GM23338 (cell line): ENCODE results near the gene CACNB4. TPM values are rescaled to one million over a fixed set of nuclear protein-coding genes. Genes with fewer than 3 reads are reported as not detected.

Experiments
- ATAC-seq: fragments of 200-7000 bp; cut with Tn5 transposase; 3 replicates; pipeline ENCODE4 v1.9.1; 2020
- DNase-seq: peaks from one replicate; pipeline ENCODE4 v3.0.0-alpha.2; 2015; ENCODE audit warnings: low spot score
- H2AFZ ChIP-seq: fragments of 200-600 bp; sonication (generic); 2 replicates; pipeline ENCODE4 v1.8.0; 2016; ENCODE audit warnings: antibody characterized with exemption, mild to moderate bottlenecking, moderate library complexity
- H3F3A ChIP-seq: fragments of 200-600 bp; sonication (generic); replicated peaks from 2 replicates; pipeline ENCODE4 v1.8.0; 2017; ENCODE audit warnings: antibody characterized with exemption, mixed run types, low read depth
- H3K27ac ChIP-seq: fragments of 200-600 bp; sonication (generic); 2 replicates; pipeline ENCODE4 v1.6.1; 2016; ENCODE audit warnings: low read depth
- H3K27me3 ChIP-seq: fragments of 200-600 bp; sonication (generic); 2 replicates; pipeline ENCODE4 v1.8.0; 2016; ENCODE audit warnings: mild to moderate bottlenecking, mixed run types, moderate library complexity; ENCODE audit not compliant: insufficient read depth
- H3K36me3 ChIP-seq: fragments of 200-600 bp; sonication (generic); 2 replicates; pipeline ENCODE4 v1.8.0; 2016; ENCODE audit warnings: mild to moderate bottlenecking; ENCODE audit not compliant: insufficient read depth
- H3K4me1 ChIP-seq: fragments of 200-600 bp; sonication (generic); 2 replicates; pipeline ENCODE4 v1.8.0; 2016; ENCODE audit warnings: mild to moderate bottlenecking, moderate library complexity; ENCODE audit not compliant: insufficient read depth
- H3K4me2 ChIP-seq: fragments of 200-600 bp; sonication (generic); 2 replicates; pipeline ENCODE4 v1.7.1; 2017; ENCODE audit warnings: mixed run types
- H3K4me3 ChIP-seq: fragments of 200-600 bp; sonication (generic); 2 replicates; pipeline ENCODE4 v1.6.1; 2016; ENCODE audit warnings: mixed run types
- H3K79me2 ChIP-seq: fragments of 200-600 bp; sonication (generic); replicated peaks from 2 replicates; pipeline ENCODE4 v1.8.0; 2017; ENCODE audit warnings: mild to moderate bottlenecking; ENCODE audit not compliant: insufficient read depth
- H3K9me2 ChIP-seq: fragments of 200-600 bp; sonication (generic); 2 replicates; pipeline ENCODE4 v1.8.0; 2017; ENCODE audit not compliant: insufficient read depth
- H4K20me1 ChIP-seq: fragments of 200-600 bp; sonication (generic); replicated peaks from 2 replicates; pipeline ENCODE4 v1.8.0; 2017; ENCODE audit warnings: mild to moderate bottlenecking; ENCODE audit not compliant: insufficient read depth
- H3K27ac Mint-ChIP-seq: 2 replicates; pipeline ENCODE4 v1.8.0; 2020; ENCODE audit warnings: inconsistent platforms, mild to moderate bottlenecking, moderate library complexity, mixed read lengths
- H3K27me3 Mint-ChIP-seq: 3 replicates; pipeline ENCODE4 v1.8.0; 2022; ENCODE audit warnings: low read depth, mild to moderate bottlenecking, moderate library complexity, mixed read lengths, inconsistent platforms; ENCODE audit not compliant: insufficient read depth, poor library complexity
- H3K36me3 Mint-ChIP-seq: 3 replicates; pipeline ENCODE4 v1.8.0; 2021; ENCODE audit warnings: low read depth, mild to moderate bottlenecking, inconsistent platforms, moderate library complexity, mixed read lengths
- H3K4me1 Mint-ChIP-seq: 3 replicates; pipeline ENCODE4 v1.8.0; 2020; ENCODE audit warnings: mild to moderate bottlenecking, inconsistent platforms, mixed read lengths
- H3K4me3 Mint-ChIP-seq: 3 replicates; pipeline ENCODE4 v1.8.0; 2021; ENCODE audit warnings: moderate library complexity, mild to moderate bottlenecking, inconsistent platforms, mixed read lengths
- H3K9me3 Mint-ChIP-seq: 3 replicates; pipeline ENCODE4 v1.8.0; 2020; ENCODE audit warnings: moderate library complexity, mild to moderate bottlenecking, inconsistent platforms, mixed read lengths
- CREB1 ChIP-seq: fragments of 250-450 bp; sonication (Bioruptor Pico); IDR thresholded peaks from 2 replicates; pipeline ENCODE4 v1.5.0; 2020; ENCODE audit warnings: low read depth, mild to moderate bottlenecking, moderate library complexity
- CTCF ChIP-seq, 2 experiments: fragments of 200-600 bp in 1 of 2; sonication (generic) in 1 of 2; conservative IDR thresholded peaks; 2 replicates each; pipeline versions ENCODE4 v1.5.1 to v1.6.1; 2016 to 2017; ENCODE audit warnings: antibody characterized with exemption in 2 of 2, low read depth in 2 of 2, mild to moderate bottlenecking in 2 of 2, moderate library complexity in 1 of 2
- ETS1 ChIP-seq: IDR thresholded peaks from 2 replicates; pipeline ENCODE4 v1.6.1; 2016; ENCODE audit warnings: antibody characterized with exemption
- EZH2 ChIP-seq: fragments of 200-600 bp; sonication (generic); IDR thresholded peaks from one replicate; pipeline ENCODE4 v1.8.0; 2017; ENCODE audit warnings: antibody characterized with exemption, mild to moderate bottlenecking, low read depth; ENCODE audit not compliant: unreplicated experiment
- EZH2phosphoT487 ChIP-seq: fragments of 200-600 bp; sonication (generic); IDR thresholded peaks from one replicate; pipeline ENCODE4 v1.8.1; 2018; ENCODE audit warnings: antibody characterized with exemption; ENCODE audit not compliant: unreplicated experiment
- JUNB ChIP-seq: IDR thresholded peaks from one replicate; pipeline ENCODE4 v1.6.1; 2016; ENCODE audit warnings: antibody characterized with exemption; ENCODE audit not compliant: unreplicated experiment
- NANOG ChIP-seq: IDR thresholded peaks from 2 replicates; pipeline ENCODE4 v1.6.1; 2016; ENCODE audit warnings: antibody characterized with exemption, borderline replicate concordance
- POLR2AphosphoS5 ChIP-seq: IDR thresholded peaks from 2 replicates; pipeline ENCODE4 v1.6.1; 2016; ENCODE audit warnings: antibody characterized with exemption, low read depth
- REST ChIP-seq: IDR thresholded peaks from one replicate; pipeline ENCODE4 v1.6.1; 2018; ENCODE audit warnings: antibody characterized with exemption; ENCODE audit not compliant: unreplicated experiment
- STAT1 ChIP-seq: IDR thresholded peaks from one replicate; pipeline ENCODE4 v1.6.1; 2016; ENCODE audit warnings: antibody characterized with exemption; ENCODE audit not compliant: unreplicated experiment
- ZNF114 ChIP-seq: fragments of 250-450 bp; sonication (Bioruptor Pico); IDR thresholded peaks from 2 replicates; pipeline ENCODE4 v1.5.0; 2020; ENCODE audit warnings: mild to moderate bottlenecking, moderate library complexity
- ZNF331 ChIP-seq: fragments of 250-450 bp; sonication (Bioruptor Pico); IDR thresholded peaks from 2 replicates; pipeline ENCODE4 v1.5.0; 2020; ENCODE audit warnings: low read depth, mild to moderate bottlenecking, moderate library complexity
- ZNF462 ChIP-seq: fragments of 250-450 bp; sonication (Bioruptor Pico); IDR thresholded peaks from 2 replicates; pipeline ENCODE4 v1.5.0; 2020; ENCODE audit warnings: mild to moderate bottlenecking, moderate library complexity
- polyA plus RNA-seq: library from polyadenylated mRNA; unstranded; fragments of >200 nt; fragmentation: Nextera tagmentation; extraction: Ambion mirVana; gene quantifications from 2 replicates; pipeline ENCODE4 v1.2.1, GENCODE V29; 2016
- total RNA-seq: library from RNA; depleted of rRNA; stranded (reverse); fragments of >200 nt; shearing (Covaris generic); gene quantifications from 2 replicates; pipeline ENCODE4 v1.2.3, GENCODE V29; 2014

CACNB4 gene
- total and polyA plus RNA-seq, 2 experiments from 2014 or later = 4.0 to 9.8 TPM

- H3K27ac Mint-ChIP-seq = no peak overlapping the region
- H3K27me3 Mint-ChIP-seq = no peaks in the 10 kb centered on the region
- no peaks in the 10 kb centered on the region for H3F3A ChIP-seq
- H3K4me1 Mint-ChIP-seq = peaks cover 6% of the 10 kb centered on the region; the same call in 2 of the 3 replicates
- TF ChIP-seq NANOG (no peak), CTCF (conservative IDR thresholded peaks at IDR 0.05; ENCODE audit: low read depth in 2 of 2) (no peak), EZH2 (no peak), CREB1 (no peak), REST (no peak), POLR2AphosphoS5 (no peak), ZNF114 (CRISPR knock-in tag) (no peak), EZH2phosphoT487 (no peak), ETS1 (no peak), ZNF462 (CRISPR knock-in tag) (no peak), STAT1 (no peak), ZNF331 (CRISPR knock-in tag) (no peak), JUNB (no peak)
- no peaks in the 10 kb centered on the region for H3K9me2 ChIP-seq
- no peak overlapping the region for H3K4me2 ChIP-seq
- no peaks in the 10 kb centered on the region for H4K20me1 ChIP-seq
- H3K9me3 Mint-ChIP-seq = peaks cover 6% of the 10 kb centered on the region; the same call in 1 of the 3 replicates
- peaks cover 18% of the 10 kb centered on the region for H3K36me3 Mint-ChIP-seq
- H3K27ac ChIP-seq = no peak overlapping the region
- no peak for ATAC-seq
- H3K27me3 ChIP-seq = no peaks in the 10 kb centered on the region
- no peak overlapping the region for H2AFZ ChIP-seq
- no peak overlapping the region for H3K4me3 ChIP-seq
- no peaks in the 10 kb centered on the region for H3K79me2 ChIP-seq
- no peak overlapping the region for H3K4me3 Mint-ChIP-seq
- H3K4me1 ChIP-seq = peaks cover 8% of the 10 kb centered on the region; the same call in 1 of the 2 replicates
- H3K36me3 ChIP-seq = peaks cover 4% of the 10 kb centered on the region; the same call in 1 of the 2 replicates
- DNase-seq = no peak
Observed at GRCh38 chr2:151783133-151783520, 315.7 kb downstream of the CACNB4 start.
